ENCODE data around the gene SLC15A3. TPM values are rescaled to one million over a fixed set of nuclear protein-coding genes. Genes with fewer than 3 reads are reported as not detected.
"Not testable (repeated sequence)": the region's sequence is repeated elsewhere in the genome, so short reads cannot be mapped to it uniquely, and the experiment has no call there.

SLC15A3 gene
- total RNA-seq, 1 experiment from 2014 or later = 6.8 TPM

DNA sequence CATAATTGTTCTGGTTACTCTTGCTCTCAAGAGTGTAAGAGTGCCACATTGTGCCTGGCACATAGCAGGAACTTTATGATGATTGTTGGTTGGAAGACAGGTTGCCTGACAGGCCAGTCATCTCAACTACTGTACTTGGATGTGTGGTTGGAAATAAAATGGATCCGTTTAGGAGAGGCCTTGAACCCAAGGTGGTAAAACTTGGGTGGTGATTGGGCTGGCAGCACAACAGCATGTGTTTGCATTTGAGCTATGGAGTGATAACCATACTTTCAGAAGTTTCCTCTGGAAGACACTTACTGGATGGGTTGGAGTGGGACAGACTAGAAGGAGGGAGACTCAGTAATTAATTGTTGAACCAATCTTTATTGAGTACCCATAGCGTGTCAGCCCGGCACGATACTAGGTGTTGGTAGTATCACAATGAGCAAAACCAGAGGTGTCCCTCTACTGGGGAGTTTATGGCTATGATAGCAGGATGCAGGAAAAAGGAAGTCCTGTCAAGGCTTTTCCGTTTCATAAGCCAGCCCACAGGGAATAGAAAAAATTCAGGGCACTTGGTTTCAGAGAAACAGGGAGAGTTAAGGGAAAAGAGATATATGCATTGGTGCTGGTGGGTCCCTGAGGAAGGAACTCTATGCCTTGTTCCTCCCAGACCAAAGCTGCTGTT is 41.1 kb downstream of the SLC15A3 start:
- Mint-ChIP-seq H3K9me3 (ENCODE audit: low read depth, unreplicated experiment) (no peaks in the 10 kb centered on the region), H3K27me3 (ENCODE audit: unreplicated experiment) (peaks cover 51% of the 10 kb centered on the region), H3K36me3 (ENCODE audit: insufficient read depth, unreplicated experiment) (peaks cover 33% of the 10 kb centered on the region), H3K4me3 (ENCODE audit: low read depth, unreplicated experiment) (no peak overlapping the region), H3K4me1 (ENCODE audit: low read depth, unreplicated experiment) (peaks cover 17% of the 10 kb centered on the region), H3K27ac (ENCODE audit: unreplicated experiment) (no peak overlapping the region)
- intact Hi-C loops (cut with micrococcal nuclease; ENCODE audit: unreplicated experiment) = no loop called here
- BruUV-seq (replicated peaks) = no TSS peak
- TF ChIP-seq, protein P1, sequence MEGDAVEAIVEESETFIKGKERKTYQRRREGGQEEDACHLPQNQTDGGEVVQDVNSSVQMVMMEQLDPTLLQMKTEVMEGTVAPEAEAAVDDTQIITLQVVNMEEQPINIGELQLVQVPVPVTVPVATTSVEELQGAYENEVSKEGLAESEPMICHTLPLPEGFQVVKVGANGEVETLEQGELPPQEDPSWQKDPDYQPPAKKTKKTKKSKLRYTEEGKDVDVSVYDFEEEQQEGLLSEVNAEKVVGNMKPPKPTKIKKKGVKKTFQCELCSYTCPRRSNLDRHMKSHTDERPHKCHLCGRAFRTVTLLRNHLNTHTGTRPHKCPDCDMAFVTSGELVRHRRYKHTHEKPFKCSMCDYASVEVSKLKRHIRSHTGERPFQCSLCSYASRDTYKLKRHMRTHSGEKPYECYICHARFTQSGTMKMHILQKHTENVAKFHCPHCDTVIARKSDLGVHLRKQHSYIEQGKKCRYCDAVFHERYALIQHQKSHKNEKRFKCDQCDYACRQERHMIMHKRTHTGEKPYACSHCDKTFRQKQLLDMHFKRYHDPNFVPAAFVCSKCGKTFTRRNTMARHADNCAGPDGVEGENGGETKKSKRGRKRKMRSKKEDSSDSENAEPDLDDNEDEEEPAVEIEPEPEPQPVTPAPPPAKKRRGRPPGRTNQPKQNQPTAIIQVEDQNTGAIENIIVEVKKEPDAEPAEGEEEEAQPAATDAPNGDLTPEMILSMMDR (IDR thresholded peaks at IDR 0.05; ENCODE audit: unreplicated experiment) = no peak
- CTCF ChIA-PET = no interaction called here
- no peak for DNase-seq

DNA sequence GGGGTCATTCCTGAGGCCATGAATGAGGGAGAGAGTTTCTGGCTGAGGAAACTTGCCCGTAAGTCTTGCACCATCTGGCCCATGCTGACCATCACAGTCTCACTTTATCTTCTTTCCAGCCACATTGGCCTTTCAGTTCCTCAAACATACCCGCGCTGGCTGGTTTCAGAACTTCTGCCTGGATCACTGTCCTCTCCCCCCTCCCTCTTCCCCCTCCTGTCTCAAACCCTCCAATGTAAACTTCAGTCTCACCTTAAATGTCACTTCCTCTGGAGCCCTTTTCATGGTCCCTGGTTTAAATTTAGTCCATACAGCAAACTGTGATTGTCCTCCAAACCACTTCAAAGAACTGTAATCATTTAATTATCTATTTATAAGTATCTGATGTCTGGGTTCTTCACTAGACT is 41.7 kb downstream of the SLC15A3 start:
- Mint-ChIP-seq H3K9me3 (ENCODE audit: low read depth, unreplicated experiment) (no peaks in the 10 kb centered on the region), H3K36me3 (ENCODE audit: insufficient read depth, unreplicated experiment) (peaks cover 37% of the 10 kb centered on the region), H3K4me3 (ENCODE audit: low read depth, unreplicated experiment) (no peak overlapping the region), H3K4me1 (ENCODE audit: low read depth, unreplicated experiment) (peaks cover 12% of the 10 kb centered on the region), H3K27me3 (ENCODE audit: unreplicated experiment) (peaks cover 51% of the 10 kb centered on the region), H3K27ac (ENCODE audit: unreplicated experiment) (no peak overlapping the region)
- CTCF ChIA-PET = no interaction called here
- no peak for DNase-seq
- BruUV-seq (replicated peaks) = no TSS peak
- intact Hi-C loops (cut with micrococcal nuclease; ENCODE audit: unreplicated experiment) = no loop called here
- TF ChIP-seq, protein P1 (IDR thresholded peaks at IDR 0.05; ENCODE audit: unreplicated experiment) = no peak

DNA sequence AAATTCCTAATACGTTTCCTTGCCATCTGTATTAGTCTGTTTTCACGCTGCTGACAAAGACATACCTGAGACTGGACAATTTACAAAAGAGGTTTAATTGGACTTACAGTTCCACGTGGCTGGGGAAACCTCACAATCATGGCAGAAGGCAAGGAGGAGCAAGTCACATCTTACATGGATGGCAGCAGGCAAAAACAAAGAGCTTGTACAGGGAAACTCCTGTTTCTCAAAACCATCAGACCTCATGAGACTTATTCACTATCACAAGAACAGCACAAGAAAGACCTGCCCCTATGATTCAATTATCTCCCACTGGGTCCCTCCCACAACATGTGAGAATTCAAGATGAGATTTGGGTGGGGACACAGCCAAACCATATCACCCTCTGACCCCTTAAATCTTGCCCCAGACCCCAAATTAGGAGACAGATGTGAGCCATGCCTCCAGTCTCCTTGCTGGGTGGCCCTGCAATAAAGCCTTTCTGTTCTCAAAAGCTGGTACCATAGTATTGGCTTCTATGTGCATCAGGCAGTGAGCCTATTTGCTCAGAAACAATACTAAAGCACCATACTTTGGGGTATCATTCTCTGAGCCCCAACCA is 42.2 kb downstream of the SLC15A3 start:
- H3K9me3 Mint-ChIP-seq (ENCODE audit: low read depth, unreplicated experiment); H3K4me1 Mint-ChIP-seq (ENCODE audit: low read depth, unreplicated experiment); DNase-seq; intact Hi-C loops (cut with micrococcal nuclease; ENCODE audit: unreplicated experiment); BruUV-seq (replicated peaks); CTCF ChIA-PET; H3K4me3 Mint-ChIP-seq (ENCODE audit: low read depth, unreplicated experiment); H3K27ac Mint-ChIP-seq (ENCODE audit: unreplicated experiment): not testable (repeated sequence)
- Mint-ChIP-seq H3K27me3 (ENCODE audit: unreplicated experiment) (peaks cover 51% of the 10 kb centered on the region), H3K36me3 (ENCODE audit: insufficient read depth, unreplicated experiment) (peaks cover 37% of the 10 kb centered on the region)

DNA sequence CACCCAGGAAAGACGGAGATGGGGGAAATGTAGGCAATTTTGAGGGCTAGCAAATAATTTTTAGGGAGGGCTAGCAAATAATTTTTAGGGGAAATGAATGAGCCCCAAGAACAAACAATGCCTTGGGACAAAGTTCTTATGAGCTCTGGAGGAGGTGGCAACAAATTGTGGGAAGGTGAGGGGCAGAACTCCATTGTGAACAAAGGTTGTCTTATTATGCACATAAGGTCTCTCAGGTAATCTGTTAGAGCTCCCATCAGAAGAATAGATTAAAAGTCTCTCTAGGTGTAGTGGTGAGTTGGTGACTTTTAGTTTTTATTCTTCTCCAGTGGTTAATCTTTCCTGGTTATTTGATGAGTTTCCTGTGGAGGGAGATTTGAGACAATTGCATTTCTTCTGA is 43.2 kb downstream of the SLC15A3 start:
- H3K9me3 Mint-ChIP-seq (ENCODE audit: low read depth, unreplicated experiment) = no peaks in the 10 kb centered on the region
- H3K27ac Mint-ChIP-seq (ENCODE audit: unreplicated experiment) = no peak overlapping the region
- CTCF ChIA-PET = no interaction called here
- H3K36me3 Mint-ChIP-seq (ENCODE audit: insufficient read depth, unreplicated experiment) = peaks cover 28% of the 10 kb centered on the region
- intact Hi-C loops (cut with micrococcal nuclease; ENCODE audit: unreplicated experiment) = no loop called here
- peaks cover 18% of the 10 kb centered on the region for H3K4me1 Mint-ChIP-seq (ENCODE audit: low read depth, unreplicated experiment)
- TF ChIP-seq, protein P1 (IDR thresholded peaks at IDR 0.05; ENCODE audit: unreplicated experiment) = no peak
- H3K27me3 Mint-ChIP-seq (ENCODE audit: unreplicated experiment) = peaks cover 51% of the 10 kb centered on the region
- no TSS peak for BruUV-seq (replicated peaks)
- no peak for DNase-seq
- no peak overlapping the region for H3K4me3 Mint-ChIP-seq (ENCODE audit: low read depth, unreplicated experiment)

All from Calu3 (cell line).